GM13977 (cell line): Measurements from ENCODE around the gene VRK1.

ENCODE experiments used
- DNase-seq: peaks from one replicate; pipeline ENCODE4 v3.0.0; 2012; ENCODE audit warnings: low spot score
- in situ Hi-C: fragments of 300-500 bp; cut with MboI; formaldehyde crosslinking; loops from one replicate; pipeline ENCODE4 v1.12.0; 2022; ENCODE audit warnings: low sequenced_read_pairs, low pct_unique_long_range_greater_than_20kb, mixed read lengths, inconsistent platforms; ENCODE audit not compliant: unreplicated experiment
- TF ChIP-seq, protein P1 (sequence below): IDR thresholded peaks from 2 replicates; pipeline ENCODE4 v1.5.1; 2012; ENCODE audit warnings: mild to moderate bottlenecking, control low read depth; ENCODE audit not compliant: insufficient read depth; ENCODE audit errors: extremely low read depth, missing control alignments

The VRK1 gene

DNA sequence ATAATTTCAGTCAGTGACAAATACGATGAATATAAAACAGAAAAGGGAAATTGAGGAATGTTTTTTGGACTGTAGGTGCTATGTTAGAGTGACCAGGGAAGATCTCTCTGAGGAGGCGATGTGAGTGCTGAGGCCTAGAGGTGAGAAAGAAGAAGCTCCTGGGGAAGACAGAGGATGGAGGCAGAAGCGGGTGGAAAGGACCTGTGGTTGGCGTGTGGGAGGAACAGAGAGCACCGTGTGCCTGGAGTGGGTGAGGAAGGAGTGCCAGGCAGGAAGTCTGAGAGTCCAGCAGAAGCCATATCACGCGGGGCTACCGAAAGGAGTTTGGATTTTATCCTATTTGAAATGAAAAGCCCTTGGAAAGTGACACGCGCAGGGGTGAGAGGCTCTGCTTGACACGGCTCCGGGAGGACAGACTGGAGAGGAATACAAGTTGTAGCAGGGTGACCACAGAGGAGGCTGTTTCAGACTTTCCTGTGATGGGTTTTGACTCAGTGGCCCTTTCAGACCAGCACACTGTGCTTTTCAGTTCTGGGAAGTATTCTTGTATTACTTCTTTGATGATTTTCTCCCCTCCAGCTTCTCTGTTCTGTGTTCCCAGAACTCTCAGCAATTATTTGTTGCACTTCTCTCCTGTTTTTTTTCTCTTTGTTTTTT lies 96.9 kb downstream of the VRK1 start:
- in situ Hi-C loops = no loop called here
- TF ChIP-seq, protein P1, sequence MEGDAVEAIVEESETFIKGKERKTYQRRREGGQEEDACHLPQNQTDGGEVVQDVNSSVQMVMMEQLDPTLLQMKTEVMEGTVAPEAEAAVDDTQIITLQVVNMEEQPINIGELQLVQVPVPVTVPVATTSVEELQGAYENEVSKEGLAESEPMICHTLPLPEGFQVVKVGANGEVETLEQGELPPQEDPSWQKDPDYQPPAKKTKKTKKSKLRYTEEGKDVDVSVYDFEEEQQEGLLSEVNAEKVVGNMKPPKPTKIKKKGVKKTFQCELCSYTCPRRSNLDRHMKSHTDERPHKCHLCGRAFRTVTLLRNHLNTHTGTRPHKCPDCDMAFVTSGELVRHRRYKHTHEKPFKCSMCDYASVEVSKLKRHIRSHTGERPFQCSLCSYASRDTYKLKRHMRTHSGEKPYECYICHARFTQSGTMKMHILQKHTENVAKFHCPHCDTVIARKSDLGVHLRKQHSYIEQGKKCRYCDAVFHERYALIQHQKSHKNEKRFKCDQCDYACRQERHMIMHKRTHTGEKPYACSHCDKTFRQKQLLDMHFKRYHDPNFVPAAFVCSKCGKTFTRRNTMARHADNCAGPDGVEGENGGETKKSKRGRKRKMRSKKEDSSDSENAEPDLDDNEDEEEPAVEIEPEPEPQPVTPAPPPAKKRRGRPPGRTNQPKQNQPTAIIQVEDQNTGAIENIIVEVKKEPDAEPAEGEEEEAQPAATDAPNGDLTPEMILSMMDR = no peak
- no peak for DNase-seq

DNA sequence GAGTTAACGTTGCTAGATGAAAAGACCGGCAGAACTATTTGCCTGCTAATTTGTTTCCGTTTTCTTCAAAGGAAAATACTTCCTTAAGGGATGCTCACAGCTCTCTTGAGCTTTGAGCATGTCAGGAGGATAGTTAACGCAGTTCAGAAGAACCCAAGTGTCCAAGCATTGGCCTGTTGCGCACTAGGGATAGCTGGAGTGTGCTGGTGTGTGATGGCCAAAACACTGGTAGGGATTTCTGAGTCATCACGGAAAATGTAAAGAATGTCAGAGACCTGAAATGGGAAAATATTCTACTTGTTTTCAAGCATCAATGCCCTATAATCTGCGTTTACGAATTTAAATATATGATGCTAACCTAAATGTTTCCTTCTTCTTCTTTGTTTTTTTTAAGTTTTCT lies 97.8 kb downstream of the VRK1 start:
- in situ Hi-C loops = no loop called here
- DNase-seq = no peak
- TF ChIP-seq, protein P1 = no peak

DNA sequence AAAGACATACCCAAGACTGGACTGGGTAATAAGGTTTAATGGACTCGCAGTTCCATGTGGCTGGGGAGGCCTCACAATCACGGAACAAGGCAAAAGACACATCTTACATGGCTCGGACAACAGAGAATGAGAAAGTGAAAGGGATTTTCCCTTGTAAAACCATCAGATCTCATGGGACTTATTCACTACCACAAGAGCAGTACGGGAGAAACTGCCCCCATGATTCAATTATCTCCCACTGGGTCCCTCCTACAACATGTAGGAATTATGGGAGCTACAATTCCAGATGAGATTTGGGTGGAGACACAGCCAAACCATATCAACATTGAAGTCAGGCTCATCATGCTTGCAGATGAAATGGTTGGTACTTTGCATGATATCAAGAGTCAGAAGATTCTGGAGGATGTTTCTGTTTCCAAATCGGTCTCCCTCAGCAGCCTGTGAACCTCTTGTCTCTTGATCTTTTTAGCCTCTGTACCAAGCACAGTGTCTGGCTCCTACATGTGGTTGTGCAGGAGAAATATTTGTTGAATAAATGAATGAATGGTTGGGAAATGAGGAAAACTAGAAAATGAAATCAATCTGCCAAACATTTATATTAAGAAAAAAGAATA lies 98.6 kb downstream of the VRK1 start:
- TF ChIP-seq, protein P1 = peak; percentile 40
- peak; percentile 27 for DNase-seq
- in situ Hi-C loops = no loop called here

DNA sequence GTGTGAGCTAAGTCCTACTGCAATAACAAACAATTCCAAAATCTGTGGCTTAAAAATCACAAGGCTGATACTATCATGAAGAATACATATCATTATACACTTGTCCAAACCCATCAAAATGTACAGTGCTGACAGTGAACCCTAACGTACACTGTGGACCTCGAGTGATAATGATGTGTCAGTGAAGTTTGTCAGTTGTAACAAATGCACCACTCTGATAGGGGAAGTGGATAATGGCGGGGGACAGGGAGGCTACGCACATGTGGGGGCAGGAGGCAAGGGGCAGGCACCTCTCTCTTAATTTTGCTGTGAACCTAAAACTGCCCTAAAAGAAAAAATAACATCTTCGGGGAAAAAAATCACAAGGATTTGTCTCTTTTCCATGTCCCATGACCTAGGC lies 100.0 kb downstream of the VRK1 start:
- DNase-seq = no peak
- in situ Hi-C loops = no loop called here
- TF ChIP-seq, protein P1 = no peak

DNA sequence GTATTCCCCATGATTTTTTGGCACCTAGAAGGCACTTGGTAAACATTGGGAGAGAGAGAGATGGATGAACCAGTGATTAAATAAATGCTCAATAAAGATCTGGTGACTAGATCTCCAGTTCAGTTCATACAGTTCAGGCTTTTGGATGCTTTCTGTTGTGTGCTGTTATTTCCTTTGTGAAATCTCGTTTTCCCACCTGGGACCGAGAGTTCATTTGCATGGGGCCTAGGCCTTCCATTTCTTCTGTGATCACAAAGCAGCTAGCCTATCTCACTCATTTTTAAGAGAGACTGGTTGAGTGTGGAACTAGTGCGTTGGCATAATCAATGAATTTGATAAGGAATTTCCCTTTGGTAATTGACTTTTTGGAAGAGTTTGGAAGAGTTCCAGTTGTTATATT lies 104.0 kb downstream of the VRK1 start:
- peak; percentile 36 for DNase-seq
- in situ Hi-C loops = no loop called here
- TF ChIP-seq, protein P1 = no peak

DNA sequence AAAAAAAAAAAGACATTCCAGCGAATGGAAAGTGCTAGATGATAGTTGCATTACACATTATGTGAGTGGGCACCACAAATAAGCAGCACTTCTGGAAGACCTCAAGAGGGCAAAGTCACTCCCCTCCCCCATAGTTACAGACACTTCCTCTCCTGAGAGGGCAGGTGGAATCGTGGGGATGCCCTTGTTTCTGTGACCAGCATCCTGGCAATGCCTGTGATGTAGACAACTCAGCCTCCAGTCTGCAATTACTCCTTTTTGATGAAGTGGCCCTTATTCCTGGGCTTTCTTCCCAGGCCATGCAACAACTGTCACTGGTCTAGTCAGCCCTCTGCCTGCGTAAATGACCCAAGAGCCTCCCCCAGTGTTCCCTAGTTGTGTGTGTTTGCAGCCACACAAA lies 104.8 kb downstream of the VRK1 start:
- in situ Hi-C loops = no loop called here
- TF ChIP-seq, protein P1 = no peak
- DNase-seq = no peak
